ENCODE results near the gene KYNU. TPM values are rescaled to one million over a fixed set of nuclear protein-coding genes. Genes with fewer than 3 reads are reported as not detected.

The KYNU gene
- total and polyA plus RNA-seq, 2 of the 13 experiments (the other 11 are each of a cell fraction or from before 2014, with no cell fraction given): 21.9 to 68.6 TPM

DNA sequence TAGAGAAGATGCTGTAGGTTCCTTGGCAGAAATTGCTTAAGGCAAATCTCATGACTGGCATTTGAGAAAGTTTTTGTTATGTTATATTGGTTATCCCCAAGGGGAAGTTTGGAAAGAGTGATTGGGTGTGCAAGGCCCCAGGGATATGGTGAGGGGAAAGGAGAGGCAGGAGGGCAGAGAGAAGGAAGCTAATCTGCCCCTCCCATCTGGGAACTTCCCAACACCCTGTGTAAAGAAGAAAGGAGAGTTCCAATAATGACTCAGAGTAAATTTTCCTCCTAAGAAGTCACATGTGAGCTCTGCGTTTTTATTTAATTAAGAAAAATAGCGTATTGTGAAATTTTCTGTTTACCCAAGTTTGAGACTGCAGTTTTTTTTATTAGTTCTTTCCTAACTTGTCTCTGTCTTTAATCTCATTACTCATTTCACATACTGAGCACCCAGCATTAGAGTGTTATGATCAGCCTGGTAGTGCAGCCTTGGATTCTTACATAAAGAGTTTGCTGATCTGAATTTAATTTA lies 3.1 kb upstream of the KYNU start (continued):
- TF ChIP-seq, protein P1, sequence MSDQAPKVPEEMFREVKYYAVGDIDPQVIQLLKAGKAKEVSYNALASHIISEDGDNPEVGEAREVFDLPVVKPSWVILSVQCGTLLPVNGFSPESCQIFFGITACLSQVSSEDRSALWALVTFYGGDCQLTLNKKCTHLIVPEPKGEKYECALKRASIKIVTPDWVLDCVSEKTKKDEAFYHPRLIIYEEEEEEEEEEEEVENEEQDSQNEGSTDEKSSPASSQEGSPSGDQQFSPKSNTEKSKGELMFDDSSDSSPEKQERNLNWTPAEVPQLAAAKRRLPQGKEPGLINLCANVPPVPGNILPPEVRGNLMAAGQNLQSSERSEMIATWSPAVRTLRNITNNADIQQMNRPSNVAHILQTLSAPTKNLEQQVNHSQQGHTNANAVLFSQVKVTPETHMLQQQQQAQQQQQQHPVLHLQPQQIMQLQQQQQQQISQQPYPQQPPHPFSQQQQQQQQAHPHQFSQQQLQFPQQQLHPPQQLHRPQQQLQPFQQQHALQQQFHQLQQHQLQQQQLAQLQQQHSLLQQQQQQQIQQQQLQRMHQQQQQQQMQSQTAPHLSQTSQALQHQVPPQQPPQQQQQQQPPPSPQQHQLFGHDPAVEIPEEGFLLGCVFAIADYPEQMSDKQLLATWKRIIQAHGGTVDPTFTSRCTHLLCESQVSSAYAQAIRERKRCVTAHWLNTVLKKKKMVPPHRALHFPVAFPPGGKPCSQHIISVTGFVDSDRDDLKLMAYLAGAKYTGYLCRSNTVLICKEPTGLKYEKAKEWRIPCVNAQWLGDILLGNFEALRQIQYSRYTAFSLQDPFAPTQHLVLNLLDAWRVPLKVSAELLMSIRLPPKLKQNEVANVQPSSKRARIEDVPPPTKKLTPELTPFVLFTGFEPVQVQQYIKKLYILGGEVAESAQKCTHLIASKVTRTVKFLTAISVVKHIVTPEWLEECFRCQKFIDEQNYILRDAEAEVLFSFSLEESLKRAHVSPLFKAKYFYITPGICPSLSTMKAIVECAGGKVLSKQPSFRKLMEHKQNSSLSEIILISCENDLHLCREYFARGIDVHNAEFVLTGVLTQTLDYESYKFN (CRISPR knock-in tag; conservative IDR thresholded peaks at IDR 0.05): peak; percentile 67
- TF ChIP-seq ATF1 (CRISPR knock-in tag; IDR thresholded peaks at IDR 0.05) (peak; percentile 37; the same call in 1 of the 2 replicates), MXI1 (IDR thresholded peaks at IDR 0.05; ENCODE audit: borderline replicate concordance, low read depth, low read length) (no peak), BCL6 (CRISPR knock-in tag; IDR thresholded peaks at IDR 0.05) (peak; percentile 60), ZKSCAN8 (CRISPR knock-in tag; IDR thresholded peaks at IDR 0.05; ENCODE audit: borderline replicate concordance) (peak; percentile 61; the same call in 1 of the 2 replicates), MYNN (CRISPR knock-in tag; IDR thresholded peaks at IDR 0.05; ENCODE audit: low read depth) (no peak), GFI1 (CRISPR knock-in tag; IDR thresholded peaks at IDR 0.05; ENCODE audit: borderline replicate concordance) (no peak), ERF (CRISPR knock-in tag; IDR thresholded peaks at IDR 0.05) (peak; percentile 66; the same call in 1 of the 2 replicates), NFRKB (IDR thresholded peaks at IDR 0.05) (no peak), ZNF850 (CRISPR knock-in tag; conservative IDR thresholded peaks at IDR 0.05) (no peak), CREB1 (IDR thresholded peaks at IDR 0.05) (no peak), CREB1 (CRISPR knock-in tag; IDR thresholded peaks at IDR 0.05) (peak; percentile 74), CHD2 (IDR thresholded peaks at IDR 0.05; ENCODE audit: low read depth, low read length) (no peak), SOX13 (IDR thresholded peaks at IDR 0.05) (no peak), SOX13 (CRISPR knock-in tag; conservative IDR thresholded peaks at IDR 0.05 in 1 of 2, IDR thresholded peaks at IDR 0.05 in 1 of 2) (peak in 1 of 2 experiments; percentile 88; a peak in 2 of 4 replicates), ZNF709 (CRISPR knock-in tag; IDR thresholded peaks at IDR 0.05) (no peak)
- TF ChIP-seq, protein P2, sequence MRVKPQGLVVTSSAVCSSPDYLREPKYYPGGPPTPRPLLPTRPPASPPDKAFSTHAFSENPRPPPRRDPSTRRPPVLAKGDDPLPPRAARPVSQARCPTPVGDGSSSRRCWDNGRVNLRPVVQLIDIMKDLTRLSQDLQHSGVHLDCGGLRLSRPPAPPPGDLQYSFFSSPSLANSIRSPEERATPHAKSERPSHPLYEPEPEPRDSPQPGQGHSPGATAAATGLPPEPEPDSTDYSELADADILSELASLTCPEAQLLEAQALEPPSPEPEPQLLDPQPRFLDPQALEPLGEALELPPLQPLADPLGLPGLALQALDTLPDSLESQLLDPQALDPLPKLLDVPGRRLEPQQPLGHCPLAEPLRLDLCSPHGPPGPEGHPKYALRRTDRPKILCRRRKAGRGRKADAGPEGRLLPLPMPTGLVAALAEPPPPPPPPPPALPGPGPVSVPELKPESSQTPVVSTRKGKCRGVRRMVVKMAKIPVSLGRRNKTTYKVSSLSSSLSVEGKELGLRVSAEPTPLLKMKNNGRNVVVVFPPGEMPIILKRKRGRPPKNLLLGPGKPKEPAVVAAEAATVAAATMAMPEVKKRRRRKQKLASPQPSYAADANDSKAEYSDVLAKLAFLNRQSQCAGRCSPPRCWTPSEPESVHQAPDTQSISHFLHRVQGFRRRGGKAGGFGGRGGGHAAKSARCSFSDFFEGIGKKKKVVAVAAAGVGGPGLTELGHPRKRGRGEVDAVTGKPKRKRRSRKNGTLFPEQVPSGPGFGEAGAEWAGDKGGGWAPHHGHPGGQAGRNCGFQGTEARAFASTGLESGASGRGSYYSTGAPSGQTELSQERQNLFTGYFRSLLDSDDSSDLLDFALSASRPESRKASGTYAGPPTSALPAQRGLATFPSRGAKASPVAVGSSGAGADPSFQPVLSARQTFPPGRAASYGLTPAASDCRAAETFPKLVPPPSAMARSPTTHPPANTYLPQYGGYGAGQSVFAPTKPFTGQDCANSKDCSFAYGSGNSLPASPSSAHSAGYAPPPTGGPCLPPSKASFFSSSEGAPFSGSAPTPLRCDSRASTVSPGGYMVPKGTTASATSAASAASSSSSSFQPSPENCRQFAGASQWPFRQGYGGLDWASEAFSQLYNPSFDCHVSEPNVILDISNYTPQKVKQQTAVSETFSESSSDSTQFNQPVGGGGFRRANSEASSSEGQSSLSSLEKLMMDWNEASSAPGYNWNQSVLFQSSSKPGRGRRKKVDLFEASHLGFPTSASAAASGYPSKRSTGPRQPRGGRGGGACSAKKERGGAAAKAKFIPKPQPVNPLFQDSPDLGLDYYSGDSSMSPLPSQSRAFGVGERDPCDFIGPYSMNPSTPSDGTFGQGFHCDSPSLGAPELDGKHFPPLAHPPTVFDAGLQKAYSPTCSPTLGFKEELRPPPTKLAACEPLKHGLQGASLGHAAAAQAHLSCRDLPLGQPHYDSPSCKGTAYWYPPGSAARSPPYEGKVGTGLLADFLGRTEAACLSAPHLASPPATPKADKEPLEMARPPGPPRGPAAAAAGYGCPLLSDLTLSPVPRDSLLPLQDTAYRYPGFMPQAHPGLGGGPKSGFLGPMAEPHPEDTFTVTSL (CRISPR knock-in tag; IDR thresholded peaks at IDR 0.05; ENCODE audit: borderline replicate concordance): peak; percentile 58; the same call in 1 of the 2 replicates
- TF ChIP-seq, protein P3, sequence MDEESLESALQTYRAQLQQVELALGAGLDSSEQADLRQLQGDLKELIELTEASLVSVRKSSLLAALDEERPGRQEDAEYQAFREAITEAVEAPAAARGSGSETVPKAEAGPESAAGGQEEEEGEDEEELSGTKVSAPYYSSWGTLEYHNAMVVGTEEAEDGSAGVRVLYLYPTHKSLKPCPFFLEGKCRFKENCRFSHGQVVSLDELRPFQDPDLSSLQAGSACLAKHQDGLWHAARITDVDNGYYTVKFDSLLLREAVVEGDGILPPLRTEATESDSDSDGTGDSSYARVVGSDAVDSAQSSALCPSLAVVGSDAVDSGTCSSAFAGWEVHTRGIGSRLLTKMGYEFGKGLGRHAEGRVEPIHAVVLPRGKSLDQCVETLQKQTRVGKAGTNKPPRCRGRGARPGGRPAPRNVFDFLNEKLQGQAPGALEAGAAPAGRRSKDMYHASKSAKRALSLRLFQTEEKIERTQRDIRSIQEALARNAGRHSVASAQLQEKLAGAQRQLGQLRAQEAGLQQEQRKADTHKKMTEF (CRISPR knock-in tag; IDR thresholded peaks at IDR 0.05): peak; percentile 74

Measured in HepG2 (cell line).